Effector CD8-positive, alpha-beta T cell (primary cell): ENCODE data around the gene UBE2D4.
"Not testable (repeated sequence)": the region's sequence is repeated elsewhere in the genome, so short reads cannot be mapped to it uniquely, and the experiment has no call there.

Experiments
- DNase-seq: peaks from one replicate; lab custom pipeline; 2025; lab: John Stamatoyannopoulos, UW
- total RNA-seq, 4 experiments: gene quantifications; one replicate each; lab custom pipeline; 2026; lab: John Stamatoyannopoulos, UW

The UBE2D4 gene
- 8.0 to 16.1 (median 8.8) reads per million in 4 experiments for total RNA-seq

- peak; percentile 78 for DNase-seq
Observed at GRCh38 chr7:43925984-43926797, at the start of gene UBE2D4. Gene UBE2D4, plus strand, starts transcription at chr7:43926436. Its CDS starts 97 bp downstream, at chr7:43926533.

- no peak for DNase-seq
Observed at GRCh38 chr7:43876976-43877745, 49.1 kb upstream of the UBE2D4 start.

DNA sequence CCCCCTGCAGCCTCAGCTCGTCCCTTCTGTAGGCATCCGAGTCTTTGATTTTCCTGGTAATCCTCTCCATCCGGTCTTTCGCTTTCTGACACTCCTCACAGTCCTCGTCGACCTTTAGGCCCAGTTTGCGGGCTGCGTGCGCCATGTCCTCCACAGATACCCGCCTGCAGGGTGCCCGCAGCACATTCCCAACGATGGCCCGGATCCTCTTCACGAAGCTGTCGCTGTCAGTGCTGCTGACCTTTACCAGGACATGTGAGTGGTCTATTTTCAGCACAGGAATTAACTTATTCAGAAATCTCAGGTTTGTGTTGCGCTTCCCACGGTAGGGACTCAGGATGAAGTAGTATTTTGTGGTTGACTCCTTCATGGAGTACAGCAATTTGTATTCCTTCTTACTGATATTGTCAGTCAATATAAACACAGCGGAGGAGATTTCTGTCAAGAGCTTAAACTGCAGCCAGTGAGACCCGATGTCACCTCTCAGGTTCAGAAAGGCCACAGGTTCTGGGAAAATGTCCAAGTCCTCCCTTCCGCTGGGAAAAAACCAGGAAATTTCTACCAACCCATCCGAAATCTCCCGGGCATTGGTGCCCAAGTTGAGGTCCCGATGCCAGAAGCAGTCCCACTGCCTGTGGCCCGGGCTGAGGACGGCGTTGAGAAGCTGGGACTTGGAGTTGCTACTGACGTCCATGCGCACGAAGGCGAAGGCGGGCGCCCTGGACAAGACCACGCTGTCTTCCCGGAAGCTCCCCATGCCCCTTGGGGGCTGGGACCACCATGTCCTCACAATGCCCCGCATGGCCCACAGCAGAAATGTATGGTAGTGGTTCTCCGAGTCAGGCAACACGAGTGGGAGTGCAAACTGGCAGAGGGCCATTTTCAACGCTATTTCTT is 48.0 kb upstream of the UBE2D4 start:
- DNase-seq: no peak

- no peak for DNase-seq
Observed at GRCh38 chr7:43878867-43879266, 47.4 kb upstream of the UBE2D4 start.

GRCh38 chr7:43879477-43879876 is 46.8 kb upstream of the UBE2D4 start:
- DNase-seq: no peak

- DNase-seq: no peak
Observed at GRCh38 chr7:43880596-43880995, 45.6 kb upstream of the UBE2D4 start.

- no peak for DNase-seq
Observed at GRCh38 chr7:43884209-43884608, 42.0 kb upstream of the UBE2D4 start.

- no peak for DNase-seq
Observed at GRCh38 chr7:43884617-43885016, 41.6 kb upstream of the UBE2D4 start.

DNA sequence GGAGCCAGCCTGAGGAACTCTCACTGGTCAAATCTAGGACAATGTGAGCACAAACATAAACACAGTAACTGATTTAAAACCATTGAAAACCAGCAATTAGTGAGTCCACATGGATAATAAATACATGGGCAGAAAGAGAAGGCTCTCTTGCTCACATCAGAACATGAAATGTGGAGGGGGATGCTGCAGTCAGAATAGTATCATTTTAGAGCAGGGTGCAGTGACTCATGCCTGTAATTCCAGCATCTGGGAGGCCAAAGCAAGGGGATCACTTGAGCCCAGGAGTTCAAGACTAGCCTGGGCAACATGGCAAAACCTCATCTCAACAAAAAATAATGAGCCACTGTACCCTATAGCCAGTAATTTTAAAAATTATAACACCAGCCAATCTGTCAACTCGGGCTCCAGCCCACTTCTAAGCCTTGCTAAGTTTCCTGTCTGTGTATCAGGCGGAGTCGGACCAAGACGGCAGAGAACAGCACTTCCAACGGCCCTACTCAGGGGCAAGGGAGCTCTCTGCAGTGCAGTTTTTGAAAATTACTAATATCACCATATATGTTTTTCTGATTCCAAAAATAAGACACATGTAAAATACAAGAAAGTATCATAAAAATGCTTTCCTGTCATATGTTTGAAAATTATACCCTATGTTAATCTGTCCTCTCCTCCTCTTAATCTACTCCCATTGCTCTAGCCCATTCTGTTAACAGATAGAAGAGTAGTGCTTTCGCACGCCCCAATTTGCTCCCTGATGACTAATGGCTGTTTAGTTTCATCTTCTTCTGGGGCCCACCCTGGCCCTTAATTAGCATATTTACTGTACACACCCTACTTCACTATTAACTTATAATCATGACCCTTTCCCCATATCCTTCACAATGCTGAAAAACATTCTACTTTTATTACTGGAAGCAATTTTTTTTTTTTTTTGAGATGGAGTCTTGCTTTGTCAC is 37.0 kb upstream of the UBE2D4 start:
- no peak for DNase-seq

DNA sequence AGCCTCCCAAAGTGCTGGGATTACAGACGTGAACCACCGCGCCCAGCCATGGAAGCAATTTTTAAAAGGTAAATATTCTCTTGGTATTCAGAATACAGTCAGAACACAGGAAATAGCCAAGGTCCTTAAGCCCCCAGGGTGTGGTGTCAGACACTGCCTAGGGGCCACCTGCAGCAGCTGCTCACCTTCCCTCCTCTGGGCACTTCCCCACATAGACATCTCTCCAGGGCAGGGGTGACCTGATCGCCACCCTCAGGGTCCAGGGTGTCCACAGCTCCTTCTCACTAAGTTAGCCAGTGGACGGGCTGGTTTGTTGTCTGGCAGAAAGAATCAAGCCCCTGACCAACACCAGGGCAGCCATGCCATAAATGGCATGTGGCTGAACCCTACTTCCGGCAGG is 35.8 kb upstream of the UBE2D4 start:
- DNase-seq: no peak

- DNase-seq: no peak
Observed at GRCh38 chr7:43891069-43891955, 34.9 kb upstream of the UBE2D4 start.

DNA sequence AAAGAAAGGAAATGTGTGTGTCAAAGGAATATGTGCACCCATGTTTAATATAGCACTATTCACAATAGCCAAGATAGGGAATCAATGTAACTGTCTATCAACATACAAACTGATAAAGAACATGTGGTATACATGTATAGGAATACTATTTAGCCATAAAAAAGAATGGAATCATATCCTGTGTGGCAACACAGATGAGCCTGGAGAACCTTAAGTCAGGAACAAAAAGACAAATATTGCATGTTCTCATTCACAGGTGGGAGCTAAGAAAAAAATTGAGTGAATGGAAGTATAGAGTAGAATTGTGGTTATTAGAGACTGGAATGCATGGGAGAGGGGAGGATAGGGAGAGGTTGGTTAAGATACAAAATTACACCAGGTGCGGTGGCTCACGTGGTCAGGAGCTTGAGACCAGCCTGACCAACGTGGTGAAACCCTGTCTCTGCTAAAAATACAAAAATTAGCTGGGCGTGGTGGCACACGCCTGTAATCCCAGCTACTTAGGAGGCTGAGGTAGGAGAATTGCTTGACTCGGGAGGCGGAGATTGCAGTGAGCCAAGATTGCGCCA is 30.3 kb upstream of the UBE2D4 start:
- DNase-seq: no peak

DNA sequence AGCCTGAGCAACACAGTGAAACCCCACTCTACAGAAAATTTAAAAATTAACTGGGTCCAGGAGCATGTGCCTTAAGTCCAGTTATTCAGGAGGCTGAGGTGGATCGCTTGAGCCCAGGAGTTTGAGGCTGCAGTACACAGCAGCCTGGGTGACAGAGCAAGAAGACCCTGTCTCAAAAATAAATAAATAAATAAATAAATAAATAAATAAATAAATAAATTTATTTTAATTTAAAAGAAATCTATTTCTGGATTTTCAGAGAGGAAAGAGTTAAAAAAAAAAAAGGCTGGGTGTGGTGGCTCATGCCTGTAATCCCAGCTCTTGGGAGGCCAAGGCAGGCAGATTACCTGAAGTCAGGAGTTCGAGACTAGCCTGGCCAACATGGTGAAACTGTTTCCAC is 27.7 kb upstream of the UBE2D4 start:
- not testable (repeated sequence) for DNase-seq

DNA sequence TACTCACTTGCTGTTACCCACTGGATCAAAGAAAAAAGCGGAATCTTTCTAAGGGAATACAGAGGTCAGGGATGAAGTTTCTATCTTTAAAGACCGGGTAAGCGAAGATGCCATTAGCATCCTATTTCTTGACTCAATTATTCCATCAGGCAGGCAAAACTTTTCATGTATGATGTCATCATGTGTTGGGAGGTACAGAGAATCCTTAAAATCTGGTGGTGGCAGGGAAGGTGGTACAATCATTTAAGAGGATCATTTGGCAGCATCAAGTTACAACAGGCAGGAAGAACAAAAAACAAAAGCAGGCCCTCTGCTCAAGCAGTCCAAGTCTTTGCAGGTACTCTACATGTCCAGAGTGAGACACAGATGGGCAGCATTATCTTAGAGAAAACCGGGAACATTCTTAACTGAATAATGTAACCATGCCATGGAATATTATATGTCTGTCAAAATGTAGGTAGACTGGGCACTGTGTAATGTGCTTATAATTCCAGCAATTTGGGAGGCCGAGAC is 23.6 kb upstream of the UBE2D4 start:
- no peak for DNase-seq

DNA sequence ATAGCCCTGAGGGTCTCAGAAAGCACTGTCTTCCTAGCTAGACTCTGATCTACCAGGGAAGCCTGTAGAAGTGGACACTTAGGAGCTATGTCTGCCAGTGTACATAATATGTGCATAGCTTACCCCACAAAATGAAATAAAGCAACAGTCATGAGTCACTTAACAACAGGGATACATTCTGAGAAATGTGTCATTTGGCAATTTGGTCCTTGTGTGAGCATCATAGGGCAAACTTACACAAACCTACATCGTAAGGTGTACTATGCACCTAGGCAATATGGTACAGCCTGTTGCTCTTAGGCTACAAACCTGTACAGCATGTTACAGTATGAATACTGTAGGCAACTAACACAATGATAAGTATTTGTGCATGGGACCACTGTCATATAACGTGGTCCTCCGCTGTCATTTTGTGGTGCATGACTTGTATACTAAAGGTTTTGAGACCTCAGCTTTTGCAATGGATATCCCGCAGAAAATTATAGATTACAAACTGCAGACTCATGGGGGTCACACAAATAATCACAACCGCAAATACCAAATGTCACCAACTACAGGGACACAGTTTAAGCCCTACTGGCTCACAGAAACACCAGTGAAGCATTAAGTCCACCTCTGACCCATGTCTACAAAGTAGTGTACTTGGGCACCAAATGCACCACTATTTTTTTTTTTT is 21.6 kb upstream of the UBE2D4 start:
- DNase-seq: no peak

DNA sequence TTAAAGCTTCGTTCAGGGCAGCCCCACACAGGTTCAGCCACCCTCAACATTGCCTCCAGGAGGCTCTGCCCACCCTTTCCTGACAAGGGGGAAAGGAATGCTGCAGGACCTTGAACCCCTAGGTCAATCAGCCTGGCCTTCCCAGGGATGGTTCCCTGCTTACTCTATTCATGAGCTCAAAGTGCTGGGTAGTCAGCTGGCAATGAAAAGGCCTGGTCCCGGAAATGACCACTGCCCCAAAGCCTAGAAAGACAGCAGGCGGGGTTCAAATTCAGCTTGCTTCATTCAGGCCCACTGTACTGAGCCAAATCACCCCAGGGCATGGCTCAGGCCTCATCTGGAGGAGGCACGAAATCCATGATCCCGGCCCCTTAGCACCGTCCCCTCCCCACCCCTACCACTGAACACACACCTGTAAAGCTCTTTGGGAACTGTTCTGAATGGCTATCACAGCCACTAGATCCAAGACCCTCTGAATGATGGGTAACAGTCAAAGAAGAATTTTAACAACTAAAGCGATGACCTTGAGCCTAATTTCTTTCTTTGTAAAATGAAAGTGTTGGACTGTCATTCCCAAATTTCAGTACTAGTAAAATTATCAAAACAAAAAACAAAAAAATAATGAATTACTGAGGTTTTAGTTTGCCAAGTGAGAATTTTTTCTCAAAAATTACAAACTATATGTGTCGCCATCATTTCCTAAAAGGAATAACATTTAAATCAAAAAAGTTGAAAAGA is 20.9 kb upstream of the UBE2D4 start:
- no peak for DNase-seq

DNA sequence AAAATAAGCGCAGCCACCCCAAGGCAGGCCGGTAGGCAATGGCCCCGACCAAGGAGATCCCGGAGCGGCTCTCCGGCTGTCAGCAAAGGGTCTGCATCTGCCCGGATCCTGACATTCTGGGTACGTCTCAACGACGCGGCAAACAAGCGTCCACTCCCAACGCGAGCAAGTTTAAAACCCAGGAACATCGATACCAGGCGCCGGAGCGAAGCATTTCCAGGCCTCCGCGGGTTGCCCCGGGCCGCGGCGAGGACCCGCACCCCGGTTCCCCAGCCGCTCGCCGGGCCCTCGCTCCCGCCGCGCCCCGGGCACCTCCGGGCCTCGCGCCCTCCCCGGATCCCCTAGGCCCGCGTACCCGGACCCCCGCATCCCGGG is 20.3 kb upstream of the UBE2D4 start:
- DNase-seq: no peak
